AG09309 (cell line): ENCODE data around the gene CHURC1.

ENCODE experiments used
- DNase-seq: peaks from one replicate; pipeline ENCODE4 v3.0.0-alpha.2; 2010; ENCODE audit warnings: low read depth
- H3K4me3 ChIP-seq: 2 replicates; pipeline ENCODE4 v1.5.1; 2011; ENCODE audit warnings: mild to moderate bottlenecking, low read depth, low read length, moderate library complexity; ENCODE audit not compliant: control insufficient read depth
- TF ChIP-seq, protein P1 (sequence below): IDR thresholded peaks from 2 replicates; pipeline ENCODE4 v1.5.1; 2011; ENCODE audit warnings: mild to moderate bottlenecking, low read depth, low read length, inconsistent platforms; ENCODE audit not compliant: insufficient read depth, control insufficient read depth; ENCODE audit errors: missing control alignments

CHURC1 gene

DNA sequence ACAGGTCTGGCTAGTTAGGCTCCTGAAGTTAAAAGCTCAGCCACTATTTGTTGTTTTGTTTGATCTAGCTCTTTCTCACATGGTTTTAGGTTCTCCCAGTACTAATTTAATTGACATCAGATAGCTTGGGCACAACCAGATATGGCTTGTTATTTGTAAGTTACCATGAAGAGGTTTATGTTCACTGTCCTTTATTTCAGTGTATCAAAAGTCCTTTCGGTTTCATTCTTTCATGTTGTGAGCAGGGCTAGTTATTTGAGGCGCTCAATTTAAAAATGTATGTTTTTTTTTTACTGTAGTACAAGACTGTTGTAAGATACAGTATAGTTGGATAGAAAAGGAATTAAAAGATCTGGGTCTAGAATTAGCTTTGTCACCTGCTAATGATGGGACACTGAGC lies 21.3 kb downstream of the CHURC1 start:
- DNase-seq, result no peak
- no peak overlapping the region for H3K4me3 ChIP-seq
- TF ChIP-seq, protein P1, sequence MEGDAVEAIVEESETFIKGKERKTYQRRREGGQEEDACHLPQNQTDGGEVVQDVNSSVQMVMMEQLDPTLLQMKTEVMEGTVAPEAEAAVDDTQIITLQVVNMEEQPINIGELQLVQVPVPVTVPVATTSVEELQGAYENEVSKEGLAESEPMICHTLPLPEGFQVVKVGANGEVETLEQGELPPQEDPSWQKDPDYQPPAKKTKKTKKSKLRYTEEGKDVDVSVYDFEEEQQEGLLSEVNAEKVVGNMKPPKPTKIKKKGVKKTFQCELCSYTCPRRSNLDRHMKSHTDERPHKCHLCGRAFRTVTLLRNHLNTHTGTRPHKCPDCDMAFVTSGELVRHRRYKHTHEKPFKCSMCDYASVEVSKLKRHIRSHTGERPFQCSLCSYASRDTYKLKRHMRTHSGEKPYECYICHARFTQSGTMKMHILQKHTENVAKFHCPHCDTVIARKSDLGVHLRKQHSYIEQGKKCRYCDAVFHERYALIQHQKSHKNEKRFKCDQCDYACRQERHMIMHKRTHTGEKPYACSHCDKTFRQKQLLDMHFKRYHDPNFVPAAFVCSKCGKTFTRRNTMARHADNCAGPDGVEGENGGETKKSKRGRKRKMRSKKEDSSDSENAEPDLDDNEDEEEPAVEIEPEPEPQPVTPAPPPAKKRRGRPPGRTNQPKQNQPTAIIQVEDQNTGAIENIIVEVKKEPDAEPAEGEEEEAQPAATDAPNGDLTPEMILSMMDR, result no peak

DNA sequence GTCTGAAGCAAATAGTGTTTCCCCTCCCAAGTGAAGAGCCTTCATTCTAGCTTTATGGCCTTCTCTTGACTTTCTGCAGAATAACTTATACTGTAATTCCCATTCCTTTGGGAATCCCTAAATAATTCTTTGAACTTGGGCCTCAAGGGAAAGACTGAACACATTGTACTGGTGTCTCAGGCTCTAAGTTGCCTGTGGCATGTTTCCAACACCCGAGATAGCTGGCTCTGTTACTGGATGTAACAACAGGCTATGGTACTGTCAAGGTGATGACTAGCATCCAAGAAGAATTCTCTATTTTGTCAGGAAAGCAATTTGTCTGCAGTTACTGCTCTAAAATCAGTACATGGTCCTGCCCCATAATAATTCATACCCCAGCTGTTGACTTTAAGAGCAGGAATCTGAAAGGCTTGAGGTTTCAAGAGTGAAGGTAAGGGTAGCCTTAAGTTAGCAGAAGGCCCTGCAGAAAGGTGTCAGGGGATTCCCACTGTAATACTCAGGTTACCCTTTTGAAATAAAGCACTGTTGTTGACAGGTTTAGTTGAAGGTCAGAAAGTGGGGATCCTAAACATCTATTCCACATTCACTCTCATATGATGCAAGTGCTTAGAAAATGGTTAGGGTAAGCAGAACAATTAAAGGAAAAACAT lies 23.0 kb downstream of the CHURC1 start:
- TF ChIP-seq, protein P1, result no peak
- H3K4me3 ChIP-seq, result no peak overlapping the region
- DNase-seq, result no peak

DNA sequence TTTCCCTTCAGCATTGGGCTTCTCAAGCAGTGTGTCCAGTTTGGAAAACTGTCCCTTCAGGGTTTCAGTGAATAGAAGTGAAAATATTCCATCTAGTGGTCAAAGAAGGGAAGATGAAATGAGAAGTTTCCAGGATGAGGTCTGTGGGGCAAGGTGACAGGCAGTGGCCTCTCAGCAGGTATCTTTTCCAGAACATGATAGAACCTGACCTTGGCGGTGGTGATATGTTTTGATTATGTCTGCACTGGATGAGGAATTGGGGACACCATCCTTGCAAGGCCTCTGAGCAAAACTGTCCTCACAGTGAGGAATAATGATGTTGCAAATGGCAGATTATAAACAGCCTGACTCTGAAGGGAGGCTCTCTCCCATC lies 23.6 kb downstream of the CHURC1 start:
- no peak for DNase-seq
- H3K4me3 ChIP-seq, result no peak overlapping the region
- TF ChIP-seq, protein P1, result peak; percentile 30

DNA sequence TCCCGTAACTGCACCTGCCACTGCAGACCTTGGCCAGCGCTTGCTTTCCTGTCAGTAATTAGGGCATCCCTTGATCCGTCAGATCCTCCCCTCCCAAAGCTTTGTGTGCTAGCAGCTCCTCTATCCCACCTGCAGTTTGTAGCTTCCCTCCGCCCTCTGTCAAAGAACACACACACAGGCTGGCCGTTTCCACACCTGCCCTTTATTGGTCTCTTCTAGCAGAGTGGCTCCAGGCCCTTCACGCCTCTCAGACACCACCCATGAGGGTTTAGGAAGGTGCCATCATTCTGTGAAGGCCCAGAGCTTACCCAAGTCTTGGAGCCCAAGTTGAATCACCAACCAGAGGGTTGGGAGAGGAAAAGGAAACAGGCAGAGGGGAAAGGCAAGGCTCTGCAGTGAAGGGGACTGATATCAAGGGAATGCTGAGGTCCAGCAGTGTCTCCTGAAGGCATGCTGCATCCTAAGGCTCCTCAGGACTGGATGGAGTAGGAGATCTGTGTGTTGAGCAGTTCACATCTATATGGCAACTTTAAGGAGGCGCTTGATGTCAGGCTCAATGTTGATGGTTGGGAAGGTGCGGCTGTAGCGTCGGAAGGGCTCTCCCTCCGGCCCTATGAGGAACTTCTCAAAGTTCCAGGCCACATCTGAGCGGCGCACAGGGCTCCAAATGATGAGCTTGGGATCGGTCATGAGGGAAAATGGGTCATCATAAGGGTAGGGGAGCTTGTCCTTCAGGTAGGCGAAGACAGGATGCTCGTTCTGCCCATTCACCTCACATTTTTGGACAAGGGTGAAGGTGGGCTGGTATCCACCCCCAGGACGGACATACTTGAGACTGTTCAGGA lies 24.9 kb downstream of the CHURC1 start:
- no peak overlapping the region for H3K4me3 ChIP-seq
- DNase-seq, result no peak

DNA sequence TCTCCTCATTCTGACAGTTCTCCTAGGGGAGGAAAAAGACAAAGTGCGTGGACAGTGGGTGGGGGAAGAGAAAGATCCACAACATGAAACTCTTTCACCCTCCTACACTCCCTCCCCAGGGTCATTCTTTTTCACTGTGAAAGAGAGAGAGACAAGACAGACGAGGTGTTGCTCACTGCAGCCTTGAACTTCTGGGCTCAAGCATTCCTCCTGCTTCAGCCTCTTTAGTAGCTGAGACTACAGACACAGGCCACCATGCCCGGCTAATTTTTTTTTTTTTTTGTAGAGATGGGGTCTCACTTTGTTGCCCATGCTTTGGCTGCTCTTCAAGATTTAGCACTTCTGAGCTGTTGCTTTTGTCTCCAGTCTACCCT lies 25.5 kb downstream of the CHURC1 start:
- DNase-seq, result no peak
- TF ChIP-seq, protein P1, result no peak
- no peak overlapping the region for H3K4me3 ChIP-seq

More for the DNA sequence above, 24.9 kb downstream of the CHURC1 start:
- TF ChIP-seq, protein P1, result no peak

DNA sequence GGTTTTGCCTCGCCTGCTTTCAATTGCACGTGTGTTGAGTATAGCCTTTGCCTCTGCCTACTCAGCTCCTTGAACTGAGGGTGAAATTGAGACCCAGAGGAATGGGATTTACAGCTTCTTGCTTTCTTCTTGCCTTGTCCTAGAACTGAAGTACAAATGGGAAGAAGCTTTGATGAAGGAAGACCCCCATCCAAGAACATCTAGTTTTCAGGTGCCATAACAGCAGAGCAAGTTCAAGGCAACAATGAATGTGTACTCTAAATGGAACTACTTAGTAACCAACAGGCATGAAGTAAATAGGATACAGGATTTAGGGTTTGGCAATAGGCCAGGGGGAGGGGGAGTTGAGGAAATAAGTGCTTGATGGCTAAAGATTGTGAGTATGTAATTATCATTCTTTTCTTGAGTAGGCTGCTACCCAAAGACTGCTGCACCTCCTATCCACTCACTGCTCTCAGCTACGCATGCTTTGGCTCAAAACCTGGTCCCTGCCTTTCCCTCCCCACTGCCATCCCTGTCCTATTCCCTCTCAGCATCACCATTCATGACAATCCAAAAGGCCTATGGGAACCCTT lies 26.2 kb downstream of the CHURC1 start:
- TF ChIP-seq, protein P1, result no peak
- H3K4me3 ChIP-seq, result no peak overlapping the region
- DNase-seq, result no peak
